ENCODE data around the gene HOXD3. TPM values are rescaled to one million over a fixed set of nuclear protein-coding genes. Genes with fewer than 3 reads are reported as not detected.

HOXD3 gene
- total and polyA plus RNA-seq, 9 of the 15 experiments (the other 6 are each of a cell fraction or from before 2014, with no cell fraction given), result not detected

DNA sequence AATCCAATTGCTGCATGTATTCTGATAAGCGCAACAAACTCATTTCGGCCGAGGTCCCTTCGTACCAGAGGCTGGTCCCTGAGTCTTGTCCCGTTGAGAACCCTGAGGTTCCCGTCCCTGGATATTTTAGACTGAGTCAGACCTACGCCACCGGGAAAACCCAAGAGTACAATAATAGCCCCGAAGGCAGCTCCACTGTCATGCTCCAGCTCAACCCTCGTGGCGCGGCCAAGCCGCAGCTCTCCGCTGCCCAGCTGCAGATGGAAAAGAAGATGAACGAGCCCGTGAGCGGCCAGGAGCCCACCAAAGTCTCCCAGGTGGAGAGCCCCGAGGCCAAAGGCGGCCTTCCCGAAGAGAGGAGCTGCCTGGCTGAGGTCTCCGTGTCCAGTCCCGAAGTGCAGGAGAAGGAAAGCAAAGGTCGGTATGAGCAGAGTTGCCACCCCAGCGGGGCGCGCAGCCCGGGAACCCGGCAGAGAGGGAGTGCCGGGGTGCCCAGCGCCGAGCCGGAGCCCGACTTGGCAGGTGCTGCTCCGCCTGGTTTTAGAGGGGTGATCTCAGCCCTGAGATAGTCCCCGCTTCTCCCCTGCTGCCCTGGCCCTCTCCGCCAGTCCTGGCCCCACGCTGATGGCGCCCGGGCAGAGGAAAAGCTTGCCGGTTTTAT is 39.8 kb upstream of the HOXD3 start (continued):
- no peak for TF ChIP-seq ZNF766 (CRISPR knock-in tag; conservative IDR thresholded peaks at IDR 0.05)
- no peak for TF ChIP-seq TCF7 (IDR thresholded peaks at IDR 0.05; ENCODE audit: borderline replicate concordance)
- TF ChIP-seq, protein P1, sequence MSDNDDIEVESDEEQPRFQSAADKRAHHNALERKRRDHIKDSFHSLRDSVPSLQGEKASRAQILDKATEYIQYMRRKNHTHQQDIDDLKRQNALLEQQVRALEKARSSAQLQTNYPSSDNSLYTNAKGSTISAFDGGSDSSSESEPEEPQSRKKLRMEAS (CRISPR knock-in tag; IDR thresholded peaks at IDR 0.05), result no peak
- TF ChIP-seq, protein P2, sequence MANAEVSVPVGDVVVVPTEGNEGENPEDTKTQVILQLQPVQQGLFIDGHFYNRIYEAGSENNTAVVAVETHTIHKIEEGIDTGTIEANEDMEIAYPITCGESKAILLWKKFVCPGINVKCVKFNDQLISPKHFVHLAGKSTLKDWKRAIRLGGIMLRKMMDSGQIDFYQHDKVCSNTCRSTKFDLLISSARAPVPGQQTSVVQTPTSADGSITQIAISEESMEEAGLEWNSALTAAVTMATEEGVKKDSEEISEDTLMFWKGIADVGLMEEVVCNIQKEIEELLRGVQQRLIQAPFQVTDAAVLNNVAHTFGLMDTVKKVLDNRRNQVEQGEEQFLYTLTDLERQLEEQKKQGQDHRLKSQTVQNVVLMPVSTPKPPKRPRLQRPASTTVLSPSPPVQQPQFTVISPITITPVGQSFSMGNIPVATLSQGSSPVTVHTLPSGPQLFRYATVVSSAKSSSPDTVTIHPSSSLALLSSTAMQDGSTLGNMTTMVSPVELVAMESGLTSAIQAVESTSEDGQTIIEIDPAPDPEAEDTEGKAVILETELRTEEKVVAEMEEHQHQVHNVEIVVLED (CRISPR knock-in tag; IDR thresholded peaks at IDR 0.05), result no peak

DNA sequence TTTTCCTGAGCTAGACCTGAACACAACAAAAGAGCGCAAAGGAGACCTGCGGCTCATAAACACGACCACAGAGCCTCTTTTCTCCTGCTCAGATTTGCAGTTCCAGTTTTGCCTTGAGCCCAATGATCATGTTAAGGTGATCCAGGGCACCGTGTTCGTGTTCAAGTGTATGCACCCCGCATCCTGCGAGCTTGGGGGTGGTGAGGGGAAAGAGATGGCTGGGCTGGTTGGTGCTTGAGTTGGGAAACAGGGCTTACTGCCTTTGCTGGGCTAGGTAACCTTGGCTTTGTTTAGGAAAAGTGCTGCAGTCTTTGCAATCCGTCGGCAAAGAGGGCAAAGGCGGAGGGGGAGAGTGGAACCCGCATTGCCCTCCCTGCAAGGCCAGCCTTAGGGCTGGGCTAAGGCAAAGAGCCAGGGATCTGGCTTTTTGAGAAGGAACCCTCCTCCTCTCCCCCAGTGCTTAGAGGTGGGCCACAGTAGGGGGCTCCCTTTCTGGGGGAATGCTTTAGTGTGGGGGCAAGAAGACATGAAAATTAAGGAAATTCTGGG is 39.2 kb upstream of the HOXD3 start:
- BruUV-seq (replicated peaks), result no TSS peak

More for the DNA sequence above, 39.2 kb upstream of the HOXD3 start:
- no peaks in the 10 kb centered on the region for H3K9me1 ChIP-seq (ENCODE audit: control insufficient read depth, insufficient read depth, low read length)
- H4K20me1 ChIP-seq (replicated peaks; ENCODE audit: control insufficient read depth, insufficient read depth, low read length), result no peaks in the 10 kb centered on the region; the same call in 1 of the 2 replicates
- DNase-seq (ENCODE audit: extremely low read depth in 1 of 4, low spot score in 3 of 4) (no peak), FAIRE-seq (no peak), ATAC-seq (no peak)
- H3K27ac ChIP-seq (ENCODE audit: extremely low read depth, low read depth, low read length), result no peak overlapping the region
- H3K27me3 ChIP-seq (ENCODE audit: control insufficient read depth in 2 of 2, insufficient read depth in 2 of 2, low read length in 2 of 2), result peaks cover 81 to 82% of the 10 kb centered on the region in 2 experiments
- H2AFZ ChIP-seq (ENCODE audit: low read depth, low read length), result no peak overlapping the region
- in situ Hi-C loops (cut with MboI) (no loop called here), intact Hi-C loops (cut with micrococcal nuclease) (no loop called here)
- H3K4me3 ChIP-seq, result no peak overlapping the region
- no peak overlapping the region for H3K9ac ChIP-seq (ENCODE audit: insufficient read depth in 1 of 2, low read depth in 2 of 2, low read length in 2 of 2)
- TF ChIP-seq TOE1 (IDR thresholded peaks at IDR 0.05; ENCODE audit: borderline replicate concordance) (no peak), TOE1 (CRISPR knock-in tag; IDR thresholded peaks at IDR 0.05; ENCODE audit: borderline replicate concordance, low read depth) (no peak)
- TF ChIP-seq, protein P3, sequence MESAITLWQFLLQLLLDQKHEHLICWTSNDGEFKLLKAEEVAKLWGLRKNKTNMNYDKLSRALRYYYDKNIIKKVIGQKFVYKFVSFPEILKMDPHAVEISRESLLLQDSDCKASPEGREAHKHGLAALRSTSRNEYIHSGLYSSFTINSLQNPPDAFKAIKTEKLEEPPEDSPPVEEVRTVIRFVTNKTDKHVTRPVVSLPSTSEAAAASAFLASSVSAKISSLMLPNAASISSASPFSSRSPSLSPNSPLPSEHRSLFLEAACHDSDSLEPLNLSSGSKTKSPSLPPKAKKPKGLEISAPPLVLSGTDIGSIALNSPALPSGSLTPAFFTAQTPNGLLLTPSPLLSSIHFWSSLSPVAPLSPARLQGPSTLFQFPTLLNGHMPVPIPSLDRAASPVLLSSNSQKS (CRISPR knock-in tag; IDR thresholded peaks at IDR 0.05), result no peak
- WGBS (ENCODE audit: insufficient coverage, low coverage, missing lambda C conversion rate), result 3% methylated on average over 11 of the region's 11 CpGs
- ChIA-PET POLR2A (interaction anchor here (0.6 kb wide), 1 partner anchor 52 kb away, joined by 3 read pairs; no protein-coding TSS in a partner anchor), CTCF (ENCODE audit: low intra/inter-chr PET ratio) (no interaction called here)
- H3K36me3 ChIP-seq (ENCODE audit: control insufficient read depth, insufficient read depth, low read length), result no peaks in the 10 kb centered on the region
- peaks cover 0 to 26% of the 10 kb centered on the region in 2 experiments; a peak in 1 of 5 replicates for H3K4me1 ChIP-seq (replicated peaks in 1 of 2; ENCODE audit: control insufficient read depth in 2 of 2, insufficient read depth in 2 of 2, low read length in 2 of 2)
- no peaks in the 10 kb centered on the region for H3K79me2 ChIP-seq (ENCODE audit: control insufficient read depth, insufficient read depth, low read length)
- H3K9me3 ChIP-seq (replicated peaks; ENCODE audit: control insufficient read depth, insufficient read depth, low read depth, low read length), result no peaks in the 10 kb centered on the region
- no peak overlapping the region for H3K4me2 ChIP-seq (ENCODE audit: insufficient read depth, low read length)

Data from K562 (cell line).